ENCODE measurements around the gene MEGF11. TPM values are rescaled to one million over a fixed set of nuclear protein-coding genes. Genes with fewer than 3 reads are reported as not detected.

Gene MEGF11
- total RNA-seq, 4 donors from 2014 or later, result 0.20 TPM; not detected in 3

DNA sequence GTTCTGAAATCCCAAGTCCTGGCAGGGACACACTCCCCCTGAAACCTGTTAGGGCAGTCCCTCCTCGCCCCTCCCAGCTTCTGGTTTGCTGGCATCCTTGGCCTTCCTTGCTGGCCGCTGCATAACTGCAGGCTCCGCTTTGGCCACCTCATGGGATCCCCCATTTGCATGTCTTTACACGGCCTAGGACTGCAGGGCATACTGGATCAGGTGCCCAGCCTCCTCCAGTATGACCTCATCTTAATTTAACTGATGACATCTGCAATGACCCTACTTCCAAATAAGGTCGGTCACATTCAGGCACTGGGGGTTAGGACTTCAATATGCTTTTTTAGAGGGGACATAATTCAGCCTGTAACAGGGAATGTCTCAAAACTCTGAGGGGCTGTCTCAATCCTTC, 210.9 kb downstream of the MEGF11 start:
- no peak for DNase-seq
- TF ChIP-seq POLR2A (IDR thresholded peaks at IDR 0.05), result no peak
- TF ChIP-seq, protein P1, sequence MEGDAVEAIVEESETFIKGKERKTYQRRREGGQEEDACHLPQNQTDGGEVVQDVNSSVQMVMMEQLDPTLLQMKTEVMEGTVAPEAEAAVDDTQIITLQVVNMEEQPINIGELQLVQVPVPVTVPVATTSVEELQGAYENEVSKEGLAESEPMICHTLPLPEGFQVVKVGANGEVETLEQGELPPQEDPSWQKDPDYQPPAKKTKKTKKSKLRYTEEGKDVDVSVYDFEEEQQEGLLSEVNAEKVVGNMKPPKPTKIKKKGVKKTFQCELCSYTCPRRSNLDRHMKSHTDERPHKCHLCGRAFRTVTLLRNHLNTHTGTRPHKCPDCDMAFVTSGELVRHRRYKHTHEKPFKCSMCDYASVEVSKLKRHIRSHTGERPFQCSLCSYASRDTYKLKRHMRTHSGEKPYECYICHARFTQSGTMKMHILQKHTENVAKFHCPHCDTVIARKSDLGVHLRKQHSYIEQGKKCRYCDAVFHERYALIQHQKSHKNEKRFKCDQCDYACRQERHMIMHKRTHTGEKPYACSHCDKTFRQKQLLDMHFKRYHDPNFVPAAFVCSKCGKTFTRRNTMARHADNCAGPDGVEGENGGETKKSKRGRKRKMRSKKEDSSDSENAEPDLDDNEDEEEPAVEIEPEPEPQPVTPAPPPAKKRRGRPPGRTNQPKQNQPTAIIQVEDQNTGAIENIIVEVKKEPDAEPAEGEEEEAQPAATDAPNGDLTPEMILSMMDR (IDR thresholded peaks at IDR 0.05), result no peak
- 57 to 64% methylated on average over 5 of the region's 5 CpGs for WGBS, 2 donors
- no peaks in the 10 kb centered on the region for H3K4me1 ChIP-seq
- intact Hi-C loops (cut with DNase I), result no loop called here
- no peak overlapping the region for H3K4me3 ChIP-seq (replicated peaks in 1 of 3)
- no peaks in the 10 kb centered on the region for H3K36me3 ChIP-seq
- H3K27me3 ChIP-seq, result no peaks in the 10 kb centered on the region
- no peak overlapping the region for H3K27ac ChIP-seq
- no peaks in the 10 kb centered on the region for H3K9me3 ChIP-seq

DNA sequence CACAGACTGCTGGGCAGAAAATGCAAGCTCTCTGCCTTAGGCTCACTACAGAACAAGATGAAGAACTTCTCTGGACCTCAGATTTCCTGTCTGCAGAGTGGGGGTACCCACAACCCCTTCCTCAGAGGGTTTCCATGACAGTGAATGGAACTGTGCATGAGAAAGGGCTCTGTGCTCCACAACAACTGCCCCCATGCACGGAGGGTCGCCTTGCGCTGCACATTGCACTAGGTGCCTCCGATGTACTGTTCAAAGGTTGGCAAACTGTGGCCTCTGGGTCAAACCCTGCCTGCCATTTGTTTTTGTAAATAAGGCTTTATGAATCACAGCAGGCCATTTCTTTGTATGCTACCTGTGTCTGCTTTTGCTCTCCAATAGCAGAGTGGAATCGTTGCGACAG, 212.3 kb downstream of the MEGF11 start:
- no peaks in the 10 kb centered on the region for H3K9me3 ChIP-seq
- no peaks in the 10 kb centered on the region for H3K27me3 ChIP-seq
- TF ChIP-seq POLR2A (IDR thresholded peaks at IDR 0.05), result no peak
- TF ChIP-seq, protein P1 (IDR thresholded peaks at IDR 0.05), result no peak
- H3K4me1 ChIP-seq, result no peaks in the 10 kb centered on the region
- WGBS, 2 donors, result 87 to 92% methylated on average over 6 of the region's 6 CpGs
- no peak for DNase-seq
- H3K27ac ChIP-seq, result no peak overlapping the region
- H3K4me3 ChIP-seq (replicated peaks in 1 of 3), result no peak overlapping the region
- intact Hi-C loops (cut with DNase I), result no loop called here
- H3K36me3 ChIP-seq, result no peaks in the 10 kb centered on the region

DNA sequence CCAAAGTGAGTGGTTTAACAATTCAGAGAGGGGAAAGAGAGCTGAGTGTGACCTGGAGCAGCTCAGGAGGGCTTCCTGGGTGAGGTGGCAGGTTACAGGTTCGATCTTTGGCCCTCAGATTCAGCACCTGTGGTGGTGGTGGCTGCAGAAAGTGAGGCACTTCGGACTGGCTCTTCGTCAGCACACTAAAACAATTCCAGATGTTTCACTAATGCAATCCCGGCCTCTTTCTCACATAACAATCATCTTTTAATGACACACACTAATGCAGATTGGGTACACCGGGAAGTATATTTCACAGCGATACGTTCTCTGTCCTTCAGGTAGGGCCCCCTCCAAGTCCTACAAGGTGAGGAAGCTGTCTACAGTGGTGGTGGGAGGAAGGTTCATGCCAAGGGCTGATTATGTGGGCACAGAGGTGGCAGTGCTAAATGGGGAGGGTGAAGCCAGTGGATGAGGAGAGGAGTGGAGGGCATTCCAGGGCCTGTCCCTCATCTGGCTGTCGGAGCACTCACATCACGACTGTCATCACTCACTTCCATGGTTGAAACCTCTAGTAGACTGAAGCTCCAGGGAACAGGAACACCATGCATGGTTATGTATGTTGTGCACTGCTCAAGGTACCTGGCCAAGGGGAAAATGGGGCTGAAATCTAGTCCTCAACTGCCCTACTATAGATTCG, 213.2 kb downstream of the MEGF11 start:
- TF ChIP-seq POLR2A (IDR thresholded peaks at IDR 0.05), result no peak
- H3K4me3 ChIP-seq (replicated peaks in 1 of 3), result no peak overlapping the region
- 77 to 78% methylated on average over 10 of the region's 10 CpGs for WGBS, 2 donors
- no peaks in the 10 kb centered on the region for H3K9me3 ChIP-seq
- intact Hi-C loops (cut with DNase I), result no loop called here
- no peaks in the 10 kb centered on the region for H3K27me3 ChIP-seq
- no peak overlapping the region for H3K27ac ChIP-seq
- DNase-seq, result no peak
- no peaks in the 10 kb centered on the region for H3K4me1 ChIP-seq
- H3K36me3 ChIP-seq, result no peaks in the 10 kb centered on the region

DNA sequence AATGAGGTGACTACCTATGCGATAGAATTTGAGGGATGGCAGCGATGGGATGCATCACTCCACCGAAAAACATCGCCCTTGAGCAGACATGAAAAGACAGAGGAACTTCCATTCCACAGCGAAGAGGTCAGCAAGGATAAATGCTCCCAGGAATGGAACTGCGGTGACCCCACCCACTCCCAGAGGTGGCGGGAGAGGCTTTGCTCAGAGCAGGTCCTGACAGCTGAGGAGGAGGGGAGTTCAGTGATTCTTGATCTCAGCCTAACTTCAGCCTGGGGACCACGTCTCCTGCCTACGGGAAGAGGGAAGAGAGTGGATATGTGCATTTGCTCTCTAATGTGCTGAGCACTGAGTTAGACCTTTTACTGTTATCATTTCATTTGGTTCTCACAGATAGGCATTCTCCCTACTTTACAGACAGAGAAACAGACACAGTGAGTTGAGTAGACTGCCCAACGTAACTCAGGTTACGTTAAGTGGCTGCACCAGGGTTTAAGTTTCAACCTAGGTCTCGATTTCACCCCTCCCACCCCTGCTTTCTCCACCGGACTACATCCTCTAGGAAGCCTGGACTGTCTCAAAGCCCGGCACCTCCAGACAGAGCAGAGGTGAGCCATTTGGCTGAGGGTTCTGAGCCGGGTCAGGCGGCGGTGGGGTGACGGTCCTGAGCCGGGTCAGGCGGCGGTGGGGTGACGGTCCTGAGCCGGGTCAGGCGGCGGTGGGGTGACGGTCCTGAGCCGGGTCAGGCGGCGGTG, 214.3 kb downstream of the MEGF11 start:
- H3K4me1 ChIP-seq, result no peaks in the 10 kb centered on the region
- DNase-seq, result no peak
- WGBS, 2 donors, result 24 to 35% methylated on average over 9 to 14 of the region's 29 CpGs
- TF ChIP-seq, protein P1 (IDR thresholded peaks at IDR 0.05), result no peak
- no peak for TF ChIP-seq POLR2A (IDR thresholded peaks at IDR 0.05)
- no peak overlapping the region for H3K4me3 ChIP-seq (replicated peaks in 1 of 3)
- H3K36me3 ChIP-seq, result no peaks in the 10 kb centered on the region
- no peaks in the 10 kb centered on the region for H3K9me3 ChIP-seq
- no peaks in the 10 kb centered on the region for H3K27me3 ChIP-seq
- intact Hi-C loops (cut with DNase I), result no loop called here
- H3K27ac ChIP-seq, result no peak overlapping the region

DNA sequence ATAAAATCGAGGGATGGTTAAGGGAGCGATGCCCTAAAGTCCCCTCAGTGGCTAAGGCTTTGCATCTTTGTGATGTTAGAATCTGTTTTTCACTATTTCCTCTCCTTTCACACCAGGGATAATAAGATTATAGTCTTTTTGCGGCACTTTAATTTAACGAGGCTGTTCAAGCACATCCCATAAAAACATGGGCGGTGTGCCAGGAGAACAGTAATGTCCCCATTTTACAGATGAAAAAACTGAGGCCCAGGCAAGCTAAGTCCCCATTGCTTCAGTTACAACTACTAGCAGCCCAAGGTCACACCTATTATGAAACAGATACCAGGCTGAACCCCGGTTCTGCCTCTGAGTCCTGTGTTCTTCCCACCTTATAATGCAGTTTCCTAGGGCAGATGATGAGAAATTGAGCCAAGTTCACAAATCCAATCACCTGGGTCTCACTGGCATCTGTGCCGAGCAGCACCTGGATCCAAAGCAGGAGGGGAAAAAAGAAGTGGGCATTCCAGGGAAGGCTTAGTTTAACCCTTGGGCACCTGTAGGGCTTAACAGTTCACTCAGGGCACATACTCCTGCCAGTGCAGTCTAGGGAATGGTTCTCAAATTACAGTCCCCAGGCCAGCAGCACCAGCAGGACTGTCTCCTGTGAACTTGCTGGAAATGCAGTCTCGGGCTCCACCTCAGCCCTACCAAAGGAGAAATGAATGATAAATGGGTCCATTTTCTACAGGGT, 215.0 kb downstream of the MEGF11 start:
- H3K27me3 ChIP-seq, result no peaks in the 10 kb centered on the region
- H3K27ac ChIP-seq, result no peak overlapping the region
- DNase-seq, result no peak
- H3K9me3 ChIP-seq, result no peaks in the 10 kb centered on the region
- no peaks in the 10 kb centered on the region for H3K4me1 ChIP-seq
- H3K36me3 ChIP-seq, result no peaks in the 10 kb centered on the region
- intact Hi-C loops (cut with DNase I), result no loop called here
- no peak overlapping the region for H3K4me3 ChIP-seq (replicated peaks in 1 of 3)
- 54 to 56% methylated on average over 8 of the region's 8 CpGs for WGBS, 2 donors
- TF ChIP-seq, protein P1 (IDR thresholded peaks at IDR 0.05), result no peak
